Activated naive CD8-positive, alpha-beta T cell treated with anti-CD3 and anti-CD28 coated beads, Interleukin-2, amount 10 ng/mL, durations not matched to agents 7 days and 5 days (primary cell): ENCODE measurements around the gene KIF1A. TPM values are rescaled to one million over a fixed set of nuclear protein-coding genes. Genes with fewer than 3 reads are reported as not detected.
"Not testable (repeated sequence)": the region's sequence is repeated elsewhere in the genome, so short reads cannot be mapped to it uniquely, and the experiment has no call there.

Experiments used
- ATAC-seq: fragments of 150-1000 bp; cut with Tn5 transposase; one replicate; pipeline ENCODE4 v1.10.0; 2021; ENCODE audit warnings: low read depth, moderate library complexity
- POLR2A ChIA-PET: fragments of 350-600 bp; sonication (Branson Sonifier 250); formaldehyde crosslinking; loops from one replicate; lab custom pipeline; 2021; ENCODE audit warnings: antibody characterized with exemption; lab: Charles Lee
- DNase-seq: peaks from one replicate; pipeline ENCODE4 v3.0.0; 2021
- H3K27ac Mint-ChIP-seq: one replicate; pipeline ENCODE4 v1.8.0; 2022; ENCODE audit warnings: mild to moderate bottlenecking, mixed read lengths
- H3K27me3 Mint-ChIP-seq: one replicate; pipeline ENCODE4 v1.8.0; 2022; ENCODE audit warnings: mild to moderate bottlenecking, moderate library complexity, mixed read lengths
- H3K36me3 Mint-ChIP-seq: one replicate; pipeline ENCODE4 v1.8.0; 2021; ENCODE audit warnings: mild to moderate bottlenecking, mixed read lengths
- H3K4me1 Mint-ChIP-seq: one replicate; pipeline ENCODE4 v1.8.0; 2021; ENCODE audit warnings: mixed read lengths
- H3K4me3 Mint-ChIP-seq: one replicate; pipeline ENCODE4 v1.8.0; 2022; ENCODE audit warnings: mild to moderate bottlenecking, moderate library complexity, mixed read lengths
- H3K9me3 Mint-ChIP-seq: one replicate; pipeline ENCODE4 v1.8.0; 2021; ENCODE audit warnings: mixed read lengths
- total RNA-seq, 2 experiments: library from RNA; stranded (reverse); gene quantifications; one replicate each; pipeline ENCODE4 v1.2.3, GENCODE V29; 2021

Gene KIF1A
- total RNA-seq, 2 experiments from 2014 or later: 2.0 to 2.3 TPM

GRCh38 chr2:240694304-240694703 is 125.7 kb downstream of the KIF1A start:
- H3K36me3 Mint-ChIP-seq, DNase-seq, ATAC-seq, H3K9me3 Mint-ChIP-seq, H3K27me3 Mint-ChIP-seq, POLR2A ChIA-PET, H3K4me1 Mint-ChIP-seq, H3K4me3 Mint-ChIP-seq, H3K27ac Mint-ChIP-seq: not testable (repeated sequence)

DNA sequence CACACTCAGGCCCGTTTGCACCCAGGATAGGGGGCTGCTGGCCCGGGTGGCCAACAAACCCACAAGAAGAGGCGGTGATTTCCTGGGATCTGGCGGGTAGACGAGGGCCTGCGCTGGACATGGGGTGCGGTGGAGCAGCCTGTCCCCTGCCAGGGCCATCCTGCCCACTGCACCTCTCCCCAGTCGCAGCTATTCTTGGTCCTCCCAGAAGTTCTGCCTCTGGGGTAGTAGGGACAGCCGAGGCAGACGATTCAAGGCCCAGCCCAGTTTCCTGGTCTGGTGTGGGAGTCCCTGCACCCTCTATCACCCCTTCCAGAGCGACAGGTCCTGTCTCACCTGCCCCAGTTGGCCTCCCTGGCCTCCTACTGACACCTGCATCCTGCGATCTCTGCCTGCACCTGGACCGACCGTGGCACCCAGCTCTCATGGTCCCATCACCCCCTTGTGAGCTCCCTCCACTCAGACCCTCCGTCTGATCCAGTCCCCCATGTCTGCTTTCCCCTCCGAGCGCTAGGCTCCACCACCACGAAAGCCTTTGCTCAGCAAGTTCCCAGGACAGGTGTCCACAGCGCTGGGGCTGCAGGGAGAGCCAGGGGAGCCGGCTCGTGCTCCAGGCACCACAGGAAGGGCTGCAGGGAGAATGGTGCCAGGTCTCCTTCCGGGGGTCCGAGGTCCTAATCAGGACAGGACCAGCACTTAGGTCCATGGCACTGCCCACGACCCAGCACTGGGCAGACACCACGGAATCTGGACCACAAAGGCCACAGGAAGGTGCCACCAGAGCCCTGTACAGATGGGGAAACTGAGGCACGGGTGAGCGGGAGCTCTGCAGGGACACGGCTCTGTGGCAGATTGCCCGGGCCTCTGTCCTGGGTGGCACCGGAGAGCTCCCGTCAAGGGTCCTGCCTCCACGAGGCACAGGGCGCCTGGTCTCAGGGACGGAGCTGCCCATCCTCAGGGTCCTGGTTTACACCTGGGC is 127.1 kb downstream of the KIF1A start:
- H3K36me3 Mint-ChIP-seq, H3K27ac Mint-ChIP-seq, ATAC-seq, H3K27me3 Mint-ChIP-seq, POLR2A ChIA-PET, H3K4me3 Mint-ChIP-seq, H3K9me3 Mint-ChIP-seq, H3K4me1 Mint-ChIP-seq: not testable (repeated sequence)
- DNase-seq: peak; percentile 27

GRCh38 chr2:240691631-240692420 is 128.2 kb downstream of the KIF1A start, which contains the start of gene AQP12A:
AQP12A (plus strand) TSS chr2:240691866; CDS start chr2:240691914, 48 bp downstream.
- H3K4me3 Mint-ChIP-seq: peak within 1 kb of the TSS; percentile 40

DNA sequence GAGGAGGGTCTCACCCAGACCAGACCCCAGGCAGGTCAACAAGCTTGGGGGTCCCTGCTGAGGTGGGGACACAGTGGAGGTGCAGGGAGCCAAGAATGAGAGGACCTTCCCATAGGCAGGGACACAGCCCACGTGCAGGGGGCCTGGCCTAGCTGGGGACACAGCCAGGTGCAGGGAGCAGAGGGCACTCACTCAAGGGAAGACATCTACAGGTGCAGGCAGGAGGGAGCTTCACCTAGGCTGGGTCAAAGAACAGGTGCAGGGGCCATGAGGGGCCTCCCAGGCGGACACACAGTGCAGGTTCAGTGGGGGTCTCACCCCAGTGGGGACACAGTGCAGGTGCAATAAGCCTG is 129.0 kb downstream of the KIF1A start:
- H3K27me3 Mint-ChIP-seq, H3K9me3 Mint-ChIP-seq, ATAC-seq, H3K4me1 Mint-ChIP-seq, H3K27ac Mint-ChIP-seq, H3K4me3 Mint-ChIP-seq, H3K36me3 Mint-ChIP-seq, POLR2A ChIA-PET: not testable (repeated sequence)
- peak; percentile 29 for DNase-seq

More at GRCh38 chr2:240691631-240692420, 128.2 kb downstream of the KIF1A start, which contains the start of gene AQP12A:
- H3K36me3 Mint-ChIP-seq, H3K27me3 Mint-ChIP-seq, H3K9me3 Mint-ChIP-seq, H3K4me1 Mint-ChIP-seq, POLR2A ChIA-PET, ATAC-seq, H3K27ac Mint-ChIP-seq: not testable (repeated sequence)
- DNase-seq: peak; percentile 26

DNA sequence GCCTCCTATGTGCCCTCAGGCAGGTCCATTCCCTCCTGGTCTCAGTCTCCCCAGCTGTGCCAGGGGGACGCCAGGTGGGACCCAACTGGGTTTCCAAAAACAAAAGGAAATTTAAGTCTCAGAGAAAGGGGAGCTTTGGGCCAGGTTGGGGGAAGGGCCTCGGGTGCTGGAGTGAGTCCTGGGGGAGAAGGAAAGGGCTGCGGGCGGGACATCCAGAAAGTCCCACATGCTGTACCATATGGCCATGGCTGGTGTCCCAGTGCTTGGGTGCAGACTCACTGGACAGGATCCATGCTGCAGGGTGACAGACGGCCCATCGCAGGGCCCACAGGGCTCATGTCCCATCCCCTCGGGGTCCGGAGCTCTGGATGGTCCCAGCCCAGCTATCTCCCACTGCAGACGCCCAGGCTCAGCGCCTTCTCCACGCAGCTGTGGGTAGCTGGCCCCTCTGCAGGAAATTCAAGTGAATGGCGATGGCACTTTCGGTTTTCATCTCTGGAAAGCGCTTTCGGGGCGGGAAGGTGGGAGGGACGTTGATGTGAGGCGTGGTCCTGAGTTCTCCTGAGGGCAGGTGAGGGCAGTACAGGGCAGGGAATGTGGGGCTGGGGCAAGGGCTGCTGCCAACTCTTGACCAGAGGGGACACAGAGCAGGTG is 129.5 kb downstream of the KIF1A start:
- H3K36me3 Mint-ChIP-seq, H3K9me3 Mint-ChIP-seq, H3K27me3 Mint-ChIP-seq, H3K4me1 Mint-ChIP-seq, H3K27ac Mint-ChIP-seq, POLR2A ChIA-PET: not testable (repeated sequence)
- peak; percentile 35 for DNase-seq
- peak; percentile 81 for ATAC-seq
- H3K4me3 Mint-ChIP-seq: peak overlapping the region; percentile 40

GRCh38 chr2:240689975-240690374 is 130.0 kb downstream of the KIF1A start:
- DNase-seq: peak; percentile 27

DNA sequence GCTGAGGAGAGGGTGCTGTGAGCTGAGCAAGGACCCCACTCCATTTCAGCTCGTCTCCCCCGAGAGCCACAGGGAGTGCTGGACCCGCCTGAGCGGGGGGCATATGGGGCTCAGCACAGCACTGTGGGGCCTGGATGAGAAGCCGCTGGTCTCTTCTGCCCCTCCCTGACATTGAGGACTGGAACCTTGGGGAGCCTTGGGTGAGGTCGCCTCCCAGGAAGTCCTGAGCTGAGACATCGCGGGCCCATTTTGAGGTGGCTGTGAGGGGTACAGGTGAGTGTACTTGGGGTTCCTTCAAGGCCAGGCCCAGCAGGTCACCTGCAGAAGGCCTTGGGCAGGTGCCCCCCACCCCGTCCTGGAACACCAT is 131.5 kb downstream of the KIF1A start:
- H3K4me3 Mint-ChIP-seq: no peak overlapping the region

More at GRCh38 chr2:240689975-240690374, 130.0 kb downstream of the KIF1A start:
- peaks cover 10% of the 10 kb centered on the region for H3K4me1 Mint-ChIP-seq
- H3K36me3 Mint-ChIP-seq: no peaks in the 10 kb centered on the region
- no peak for ATAC-seq
- H3K27me3 Mint-ChIP-seq: no peaks in the 10 kb centered on the region
- no peaks in the 10 kb centered on the region for H3K9me3 Mint-ChIP-seq
- H3K4me3 Mint-ChIP-seq: peak overlapping the region; percentile 40
- POLR2A ChIA-PET: no interaction called here
- H3K27ac Mint-ChIP-seq: no peak overlapping the region

GRCh38 chr2:240687741-240688552 is 132.1 kb downstream of the KIF1A start:
- ATAC-seq (no peak), DNase-seq (peak; percentile 25)
- Mint-ChIP-seq H3K4me1 (peaks cover 15% of the 10 kb centered on the region), H3K36me3 (no peaks in the 10 kb centered on the region), H3K9me3 (no peaks in the 10 kb centered on the region), H3K27me3 (no peaks in the 10 kb centered on the region), H3K27ac (no peak overlapping the region), H3K4me3 (no peak overlapping the region)
- POLR2A ChIA-PET: no interaction called here

More for the DNA sequence above, 131.5 kb downstream of the KIF1A start:
- POLR2A ChIA-PET: no interaction called here
- ATAC-seq (no peak), DNase-seq (peak; percentile 27)
- H3K36me3 Mint-ChIP-seq: no peaks in the 10 kb centered on the region
- no peaks in the 10 kb centered on the region for H3K27me3 Mint-ChIP-seq
- no peak overlapping the region for H3K27ac Mint-ChIP-seq
- no peaks in the 10 kb centered on the region for H3K9me3 Mint-ChIP-seq
- H3K4me1 Mint-ChIP-seq: peaks cover 15% of the 10 kb centered on the region

DNA sequence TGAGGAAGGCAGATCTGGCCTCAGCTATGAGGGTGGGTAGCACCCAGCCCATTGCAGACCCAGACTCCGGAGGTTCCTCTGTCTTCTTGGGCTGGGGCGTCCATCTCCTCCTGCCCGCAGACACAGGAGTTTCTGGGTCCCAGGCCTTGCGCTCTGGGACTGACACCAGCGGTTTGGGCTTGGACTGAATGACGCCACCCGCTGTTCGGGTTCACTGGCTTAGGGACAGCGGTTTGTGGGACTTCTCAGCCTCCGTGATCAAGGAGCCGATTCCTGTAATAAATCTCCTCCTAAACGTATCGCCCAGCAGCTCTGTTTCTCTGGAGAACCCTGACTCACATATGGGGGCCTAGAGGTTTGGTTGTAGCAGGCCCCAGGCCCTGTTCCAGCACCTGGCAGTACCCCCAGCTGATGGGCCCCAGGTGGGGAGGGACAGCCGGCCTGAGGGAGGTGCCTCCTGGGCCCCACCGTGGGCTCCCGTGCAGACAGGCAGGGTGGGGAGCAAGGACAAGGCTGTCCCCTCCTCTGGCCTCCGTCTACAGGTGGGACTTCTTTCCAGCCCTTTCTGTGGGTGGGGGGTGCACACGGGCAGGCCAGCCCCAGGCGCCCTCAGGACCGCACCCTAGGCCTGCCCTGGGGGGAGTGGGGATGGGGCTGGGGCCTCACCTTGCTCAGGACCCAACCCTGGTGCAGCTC is 132.8 kb downstream of the KIF1A start:
- Mint-ChIP-seq H3K27me3 (no peaks in the 10 kb centered on the region), H3K4me3 (no peak overlapping the region), H3K4me1 (peaks cover 15% of the 10 kb centered on the region), H3K36me3 (no peaks in the 10 kb centered on the region), H3K9me3 (no peaks in the 10 kb centered on the region), H3K27ac (no peak overlapping the region)
- DNase-seq (peak; percentile 25), ATAC-seq (no peak)
- POLR2A ChIA-PET: no interaction called here

GRCh38 chr2:240686460-240686859 is 133.6 kb downstream of the KIF1A start:
- Mint-ChIP-seq H3K27me3 (no peaks in the 10 kb centered on the region), H3K4me3 (no peak overlapping the region), H3K36me3 (no peaks in the 10 kb centered on the region), H3K27ac (no peak overlapping the region), H3K4me1 (peaks cover 15% of the 10 kb centered on the region), H3K9me3 (no peaks in the 10 kb centered on the region)
- no peak for ATAC-seq
- POLR2A ChIA-PET: no interaction called here
- no peak for DNase-seq

DNA sequence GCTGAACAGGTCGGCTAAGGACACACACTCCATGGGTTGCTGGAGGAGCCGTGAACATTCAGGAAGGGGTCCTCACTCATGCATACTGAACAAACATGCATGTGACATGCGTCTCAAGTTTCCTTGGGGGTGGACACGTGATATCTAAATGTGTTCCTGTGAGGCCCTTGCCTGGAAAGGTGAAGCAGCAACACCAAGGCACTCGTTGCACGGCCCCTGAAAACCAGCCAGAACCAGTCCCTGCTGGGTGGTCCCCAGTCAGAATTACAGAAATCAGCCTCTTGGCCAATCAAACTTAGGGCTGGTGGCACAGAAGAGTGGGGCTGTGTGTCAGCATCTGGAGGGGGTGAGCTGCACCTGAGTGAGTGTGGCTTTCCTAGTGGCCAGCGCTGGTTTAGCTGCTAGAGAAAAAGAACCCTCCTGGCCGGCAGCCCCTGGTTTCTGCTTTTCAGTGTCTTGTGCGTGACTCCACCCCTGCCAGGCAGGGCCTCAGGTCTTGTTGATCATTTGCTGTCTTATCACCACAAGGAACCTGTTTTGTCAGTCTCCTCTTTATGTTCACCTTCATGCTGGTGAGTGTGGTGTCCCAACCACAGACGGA is 134.1 kb downstream of the KIF1A start:
- Mint-ChIP-seq H3K27ac (no peak overlapping the region), H3K4me3 (no peak overlapping the region), H3K9me3 (no peaks in the 10 kb centered on the region), H3K36me3 (no peaks in the 10 kb centered on the region), H3K4me1 (peaks cover 15% of the 10 kb centered on the region), H3K27me3 (no peaks in the 10 kb centered on the region)
- no peak for ATAC-seq
- peak; percentile 29 for DNase-seq
- POLR2A ChIA-PET: no interaction called here
